BJ (cell line): ENCODE data around the gene SHISA9. TPM values are rescaled to one million over a fixed set of nuclear protein-coding genes. Genes with fewer than 3 reads are reported as not detected.

Experiments
- CTCF ChIA-PET: fragments of 350-600 bp; formaldehyde crosslinking; extraction: SDS; loops from one replicate; lab custom pipeline; 2021; ENCODE audit warnings: antibody characterized with exemption, inconsistent platforms; lab: Yijun Ruan, JAX
- POLR2A ChIA-PET: fragments of 300-600 bp; sonication (Branson Sonifier 250); formaldehyde crosslinking; extraction: SDS; loops from one replicate; lab custom pipeline; 2021; ENCODE audit warnings: antibody characterized with exemption; lab: Charles Lee
- DNase-seq: peaks from one replicate; pipeline ENCODE4 v3.0.0-alpha.2; 2011; ENCODE audit warnings: low read depth
- H3K27me3 ChIP-seq: 2 replicates; pipeline ENCODE4 v1.6.0; 2011; ENCODE audit warnings: low read length; ENCODE audit not compliant: control insufficient read depth, insufficient read depth
- H3K36me3 ChIP-seq: 2 replicates; pipeline ENCODE4 v1.5.1; 2011; ENCODE audit warnings: low read length; ENCODE audit not compliant: control insufficient read depth, insufficient read depth
- H3K4me3 ChIP-seq: 2 replicates; pipeline ENCODE4 v1.5.1; 2011; ENCODE audit warnings: low read depth, mild to moderate bottlenecking, control low read depth, low read length
- CTCF ChIP-seq: IDR thresholded peaks from 2 replicates; pipeline ENCODE4 v1.5.1; 2011; ENCODE audit warnings: low read depth, mild to moderate bottlenecking, control low read depth, inconsistent platforms, low read length, moderate library complexity; ENCODE audit not compliant: insufficient read depth
- polyA plus RNA-seq: library from polyadenylated mRNA; depleted of rRNA; stranded (reverse); fragments of >200 nt; gene quantifications from 2 replicates; pipeline ENCODE4 v1.2.3, GENCODE V29; 2011

The SHISA9 gene
- polyA plus RNA-seq, 1 experiment = not detected

- ChIA-PET POLR2A (no interaction called here), CTCF (no interaction called here)
- H3K4me3 ChIP-seq = no peak overlapping the region
- no peaks in the 10 kb centered on the region for H3K27me3 ChIP-seq
- H3K36me3 ChIP-seq = no peaks in the 10 kb centered on the region
- TF ChIP-seq CTCF = no peak
- no peak for DNase-seq
Measured at GRCh38 chr16:13189250-13189649, 287.9 kb downstream of the SHISA9 start.

GRCh38 chr16:13193721-13194120 lies 292.3 kb downstream of the SHISA9 start:
- ChIA-PET POLR2A (no interaction called here), CTCF (no interaction called here)
- Histone ChIP-seq H3K4me3 (no peak overlapping the region), H3K36me3 (no peaks in the 10 kb centered on the region), H3K27me3 (no peaks in the 10 kb centered on the region)
- TF ChIP-seq CTCF = no peak
- DNase-seq = no peak

DNA sequence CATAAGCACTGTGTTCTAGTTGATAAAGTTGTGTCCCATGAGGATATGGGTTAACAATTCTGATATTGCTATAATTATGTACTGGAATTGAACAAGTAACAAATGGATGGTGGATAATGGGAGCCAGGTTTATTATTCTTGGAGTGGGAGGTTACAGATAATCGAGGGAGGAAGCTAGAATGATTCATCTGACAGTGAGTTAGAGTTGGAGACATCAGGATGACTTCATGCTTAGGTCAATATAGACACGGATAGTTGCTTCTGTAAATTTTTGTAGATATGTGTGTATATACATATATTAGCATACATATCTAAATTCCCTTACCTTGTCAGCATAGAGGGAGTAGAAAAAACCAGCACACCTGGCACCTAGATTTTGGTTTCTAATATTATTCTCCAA lies 293.4 kb downstream of the SHISA9 start:
- TF ChIP-seq CTCF = no peak
- DNase-seq = no peak
- CTCF ChIA-PET = no interaction called here

DNA sequence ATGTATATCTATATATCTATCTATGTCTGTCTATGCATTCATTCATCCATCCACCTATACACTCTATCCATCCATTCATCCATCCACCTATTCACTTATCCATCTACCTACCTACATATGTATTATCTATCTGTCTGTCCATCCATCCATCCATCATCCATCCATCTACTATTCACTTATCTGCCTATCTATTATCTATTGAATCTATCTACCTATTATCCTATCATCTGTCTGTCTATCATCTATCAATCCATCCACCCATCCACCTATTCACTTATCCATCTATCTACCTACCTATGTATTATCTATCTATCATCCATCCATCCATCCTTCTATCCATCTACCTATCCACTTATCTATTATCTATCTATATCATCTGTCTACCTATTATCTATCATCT lies 302.3 kb downstream of the SHISA9 start:
- Histone ChIP-seq H3K36me3 (no peaks in the 10 kb centered on the region), H3K4me3 (no peak overlapping the region), H3K27me3 (no peaks in the 10 kb centered on the region)
- ChIA-PET POLR2A (no interaction called here), CTCF (no interaction called here)
- no peak for TF ChIP-seq CTCF
- DNase-seq = no peak

More for the DNA sequence above, 293.4 kb downstream of the SHISA9 start:
- Histone ChIP-seq H3K27me3 (no peaks in the 10 kb centered on the region), H3K4me3 (no peak overlapping the region), H3K36me3 (no peaks in the 10 kb centered on the region)
- POLR2A ChIA-PET = no interaction called here

DNA sequence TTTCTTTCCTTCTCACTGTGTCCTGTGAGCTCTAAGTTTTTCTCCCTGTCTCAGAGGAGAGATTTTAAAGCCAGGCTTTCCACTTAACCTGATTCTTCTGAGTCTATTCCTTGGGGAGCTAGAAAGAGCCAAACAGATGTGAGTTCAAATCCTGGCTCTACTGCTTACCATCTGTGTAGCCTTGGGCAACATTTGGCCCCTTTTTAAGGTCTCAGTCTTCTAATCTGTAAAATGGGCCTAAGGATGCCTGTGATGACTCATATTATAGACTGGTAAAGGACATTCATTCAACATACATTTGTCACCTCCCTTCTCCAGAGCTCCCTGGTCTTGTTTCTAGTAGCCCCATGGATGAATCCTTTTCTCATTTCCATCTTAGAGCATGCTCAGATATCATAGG lies 304.0 kb downstream of the SHISA9 start:
- POLR2A ChIA-PET = no interaction called here
- no peaks in the 10 kb centered on the region for H3K27me3 ChIP-seq
- no peak for DNase-seq
- H3K4me3 ChIP-seq = no peak overlapping the region
- CTCF ChIA-PET = no interaction called here
- no peak for TF ChIP-seq CTCF
- no peaks in the 10 kb centered on the region for H3K36me3 ChIP-seq
